ENCODE data around the gene VRK1. TPM values are rescaled to one million over a fixed set of nuclear protein-coding genes. Genes with fewer than 3 reads are reported as not detected.

Gene VRK1
- total RNA-seq, result 20.3 and 28.4 TPM in 2 replicates

GRCh38 chr14:96796851-96797581, at the start of gene VRK1:
TSS of gene VRK1 (plus strand) at chr14:96797382. CDS start at chr14:96833472, 36,090 bp downstream.

